AG10803 (cell line): ENCODE data around the gene ANKDD1B.

Experiments used
- DNase-seq: peaks from one replicate; pipeline ENCODE4 v3.0.0; 2010; ENCODE audit warnings: low read depth
- H3K4me3 ChIP-seq: 2 replicates; pipeline ENCODE4 v1.5.1; 2011; ENCODE audit warnings: mild to moderate bottlenecking, low read length, control low read depth
- CTCF ChIP-seq: conservative IDR thresholded peaks from 2 replicates; pipeline ENCODE4 v1.5.1; 2011; ENCODE audit warnings: mild to moderate bottlenecking, low read length, control low read depth, inconsistent platforms

ANKDD1B gene

DNA sequence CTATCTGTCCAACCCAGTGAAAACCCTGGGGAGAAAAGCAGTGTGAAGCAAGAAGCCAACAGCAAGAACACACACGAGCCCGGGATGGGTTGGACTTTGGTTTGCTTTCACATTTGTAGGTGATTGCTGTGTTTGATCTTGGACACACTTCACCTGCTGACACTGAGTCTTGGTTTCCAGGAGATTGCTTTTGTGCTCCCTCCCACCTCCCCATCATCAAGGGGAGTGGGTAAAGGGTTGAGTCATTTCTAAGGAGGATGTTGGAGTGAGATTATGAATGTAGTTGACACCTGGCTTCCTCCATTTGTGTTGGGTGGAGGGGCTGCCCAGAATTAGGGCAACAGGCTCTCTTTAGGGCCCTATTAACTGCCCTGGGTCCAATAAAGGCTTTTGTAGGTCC is 37.5 kb downstream of the ANKDD1B start:
- no peak for DNase-seq
- no peak overlapping the region for H3K4me3 ChIP-seq
- no peak for TF ChIP-seq CTCF

GRCh38 chr5:75651575-75652238 is 40.5 kb downstream of the ANKDD1B start:
- TF ChIP-seq CTCF: no peak
- H3K4me3 ChIP-seq: no peak overlapping the region
- DNase-seq: no peak

DNA sequence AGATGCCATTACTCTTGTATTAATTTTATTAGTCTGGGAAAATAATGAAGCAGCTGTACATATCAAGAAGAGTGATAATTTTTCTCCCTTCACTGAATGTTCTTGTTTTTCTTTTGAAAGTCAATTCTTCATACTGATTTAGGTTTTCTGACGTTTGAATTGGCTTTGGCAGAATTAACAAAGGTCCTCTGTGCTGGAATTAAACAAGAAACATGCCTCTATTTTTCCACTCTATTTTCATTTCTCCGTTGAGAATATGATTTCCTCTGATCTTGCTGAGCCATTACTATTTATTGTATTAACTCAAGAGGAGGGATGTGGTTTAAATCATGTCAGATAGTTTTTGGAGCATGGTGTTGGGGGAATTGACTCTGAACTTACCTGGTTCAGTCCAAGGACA is 42.3 kb downstream of the ANKDD1B start:
- no peak for DNase-seq
- H3K4me3 ChIP-seq: no peak overlapping the region
- no peak for TF ChIP-seq CTCF

- TF ChIP-seq CTCF: no peak
- DNase-seq: no peak
- H3K4me3 ChIP-seq: no peak overlapping the region
Measured at GRCh38 chr5:75654693-75655295, 43.5 kb downstream of the ANKDD1B start.

GRCh38 chr5:75656311-75657003 is 45.2 kb downstream of the ANKDD1B start:
- DNase-seq: peak; percentile 57
- no peak for TF ChIP-seq CTCF

GRCh38 chr5:75659791-75660450 is 48.7 kb downstream of the ANKDD1B start:
- no peak for TF ChIP-seq CTCF
- DNase-seq: no peak
- H3K4me3 ChIP-seq: no peak overlapping the region

More at GRCh38 chr5:75656311-75657003, 45.2 kb downstream of the ANKDD1B start:
- H3K4me3 ChIP-seq: peak overlapping the region; percentile 69
